GM12878 (cell line): ENCODE data around the gene EFHD1. TPM values are rescaled to one million over a fixed set of nuclear protein-coding genes. Genes with fewer than 3 reads are reported as not detected.

ENCODE experiments used
- ATAC-seq: fragments of 200-7000 bp; cut with Tn5 transposase; 3 replicates; pipeline ENCODE4 v1.9.1; 2020; ENCODE audit warnings: mild to moderate bottlenecking, moderate library complexity
- BruUV-seq: library from RNA; stranded (reverse); fragments of 400-500 nt; replicated peaks from 2 replicates; lab custom pipeline; 2021; lab: Mats Ljungman, UMichigan
- CTCF ChIA-PET: fragments of 300-600 bp; sonication (Branson Sonifier 250); formaldehyde crosslinking; extraction: SDS; loops from one replicate; lab custom pipeline; 2021; ENCODE audit warnings: inconsistent platforms; lab: Yijun Ruan, JAX
- POLR2A ChIA-PET: fragments of 350-600 bp; formaldehyde crosslinking; extraction: SDS; loops from one replicate; lab custom pipeline; 2021; ENCODE audit warnings: inconsistent platforms; lab: Charles Lee
- RAD21 ChIA-PET: fragments of 300-600 bp; sonication (Branson Sonifier 250); formaldehyde crosslinking; loops from one replicate; lab custom pipeline; 2023; ENCODE audit warnings: antibody characterized with exemption; ENCODE audit not compliant: unreplicated experiment; lab: Charles Lee
- SMC1A ChIA-PET: fragments of 300-600 bp; sonication (Branson Sonifier 250); formaldehyde crosslinking; loops from one replicate; lab custom pipeline; 2023; ENCODE audit not compliant: unreplicated experiment, uncharacterized antibody; lab: Charles Lee
- DNase-seq: peaks from one replicate; pipeline ENCODE4 v3.0.0-alpha.2; 2011; ENCODE audit warnings: low read depth, low spot score
- FAIRE-seq: peaks from 3 replicates; lab custom pipeline; 2011; peaks lifted over from hg19 to GRCh38; lab: Jason Lieb, UNC
- H2AFZ ChIP-seq: 2 replicates; pipeline ENCODE4 v1.6.0; 2011; ENCODE audit warnings: low read depth, low read length, control low read depth; ENCODE audit not compliant: control insufficient read depth
- H3K27ac ChIP-seq: 2 replicates; pipeline ENCODE4 v1.5.1; 2011; ENCODE audit warnings: control low read depth; ENCODE audit not compliant: control insufficient read depth, insufficient read depth
- H3K27me3 ChIP-seq, 2 experiments: replicated peaks in 1 of 2; 2 replicates each; pipeline versions ENCODE4 v1.6.0 to v1.6.1; 2011; ENCODE audit warnings: low read length in 1 of 2; ENCODE audit not compliant: control insufficient read depth in 2 of 2, insufficient read depth in 2 of 2
- H3K36me3 ChIP-seq, 2 experiments: 2 replicates each; pipeline ENCODE4 v1.5.1; 2011; ENCODE audit warnings: low read length in 1 of 2; ENCODE audit not compliant: control insufficient read depth in 2 of 2, insufficient read depth in 2 of 2
- H3K4me1 ChIP-seq: 2 replicates; pipeline ENCODE4 v1.6.1; 2011; ENCODE audit warnings: mild to moderate bottlenecking, low read length, moderate library complexity, mixed read lengths; ENCODE audit not compliant: control insufficient read depth, insufficient read depth
- H3K4me2 ChIP-seq: 2 replicates; pipeline ENCODE4 v1.6.0; 2011; ENCODE audit warnings: control low read depth; ENCODE audit not compliant: control insufficient read depth, insufficient read depth
- H3K4me3 ChIP-seq: fragments of 200-600 bp; sonication (generic); 2 replicates; pipeline ENCODE4 v1.5.1; 2016
- H3K79me2 ChIP-seq: 2 replicates; pipeline ENCODE4 v1.6.0; 2011; ENCODE audit warnings: low read length; ENCODE audit not compliant: control insufficient read depth, insufficient read depth
- H3K9ac ChIP-seq: 2 replicates; pipeline ENCODE4 v1.8.0; 2011; ENCODE audit warnings: low read length, control low read depth, mixed read lengths; ENCODE audit not compliant: control insufficient read depth, insufficient read depth
- H3K9me3 ChIP-seq: replicated peaks from 3 replicates; pipeline ENCODE4 v1.5.1; 2011; ENCODE audit warnings: mild to moderate bottlenecking, low read length; ENCODE audit not compliant: control insufficient read depth, insufficient read depth
- H4K20me1 ChIP-seq: 2 replicates; pipeline ENCODE4 v1.6.0; 2011; ENCODE audit not compliant: control insufficient read depth, insufficient read depth
- BACH1 ChIP-seq: fragments of 450-650 bp; IDR thresholded peaks from 2 replicates; pipeline ENCODE4 v1.6.1; 2017; ENCODE audit warnings: mild to moderate bottlenecking, borderline replicate concordance
- CHD1 ChIP-seq: IDR thresholded peaks from 2 replicates; pipeline ENCODE4 v1.6.1; 2012; ENCODE audit warnings: low read depth, low read length, improper control_type of control experiment
- FOXK2 ChIP-seq: fragments of 450-650 bp; IDR thresholded peaks from 2 replicates; pipeline ENCODE4 v1.6.1; 2017; ENCODE audit warnings: mild to moderate bottlenecking, moderate library complexity
- JUNB ChIP-seq: IDR thresholded peaks from 2 replicates; pipeline ENCODE4 v1.6.1; 2016; ENCODE audit warnings: antibody characterized with exemption, mild to moderate bottlenecking
- PBX3 ChIP-seq: IDR thresholded peaks from 2 replicates; pipeline ENCODE4 v1.6.1; 2011; ENCODE audit warnings: mild to moderate bottlenecking, low read depth, low read length, moderate library complexity; ENCODE audit not compliant: insufficient replicate concordance
- PKNOX1 ChIP-seq: fragments of 450-650 bp; IDR thresholded peaks from 2 replicates; pipeline ENCODE4 v1.6.1; 2016; ENCODE audit warnings: mild to moderate bottlenecking
- PML ChIP-seq: IDR thresholded peaks from 2 replicates; pipeline ENCODE4 v1.6.1; 2012; ENCODE audit warnings: low read length, inconsistent platforms
- POU2F2 ChIP-seq: IDR thresholded peaks from 3 replicates; pipeline ENCODE4 v1.6.1; 2011; ENCODE audit warnings: low read depth, mild to moderate bottlenecking, low read length, borderline replicate concordance
- SIN3A ChIP-seq: IDR thresholded peaks from 2 replicates; pipeline ENCODE4 v1.6.1; 2012; ENCODE audit warnings: low read depth, low read length, improper control_type of control experiment
- SMAD1 ChIP-seq: fragments of 450-650 bp; IDR thresholded peaks from 2 replicates; pipeline ENCODE4 v1.6.1; 2018; ENCODE audit warnings: mild to moderate bottlenecking, low read depth; ENCODE audit not compliant: partially characterized antibody
- USF1 ChIP-seq: IDR thresholded peaks from 2 replicates; pipeline ENCODE4 v1.6.1; 2011; ENCODE audit warnings: borderline replicate concordance, low read depth, mild to moderate bottlenecking, moderate library complexity, mixed read lengths, low read length; ENCODE audit not compliant: insufficient read depth; ENCODE audit errors: extremely low read length
- ZNF622 ChIP-seq: fragments of 450-650 bp; IDR thresholded peaks from 2 replicates; pipeline ENCODE4 v1.6.1; 2017; ENCODE audit warnings: mild to moderate bottlenecking, inconsistent platforms
- WGBS: methylation state at CpG from one replicate; pipeline ENCODE4 v1.1.6; 2016; ENCODE audit warnings: low lambda C conversion rate; ENCODE audit not compliant: insufficient replicate concordance, insufficient coverage; ENCODE audit errors: missing lambda C conversion rate; 5-methylcytosine and 5-hydroxymethylcytosine counted together
- in situ Hi-C: fragments of 300-500 bp; cut with MboI; formaldehyde crosslinking; loops from 9 replicates; pipeline ENCODE4 v1.14.3; 2018; ENCODE audit warnings: mixed read lengths
- intact Hi-C: fragments of 100-400 bp; cut with micrococcal nuclease; formaldehyde crosslinking; loops from one replicate; pipeline ENCODE4 v1.14.2; 2022; ENCODE audit not compliant: unreplicated experiment
- polyA plus RNA-seq, 11 experiments: library from polyadenylated mRNA; depleted of rRNA in 4 of 11; unstranded in 6 of 11; stranded (reverse) in 5 of 11; fragments of >200 nt; fragmentation: Nextera tagmentation in 4 of 11; fragmentation: Illumina TruSeq in 1 of 11; extraction: Ambion mirVana in 4 of 11; extraction: Trizol in 1 of 11; gene quantifications; 1 replicate in 1 of 11; 2 replicates in 10 of 11; pipeline versions ENCODE4 v1.2.1 to v1.2.3, GENCODE V29; 2011 to 2016; ENCODE audit warnings: inconsistent platforms in 2 of 11, missing spikeins in 2 of 11, low read depth in 1 of 11
- total RNA-seq, 4 experiments: library from RNA; depleted of rRNA in 3 of 4; stranded (reverse); fragments of >200 nt in 3 of 4; fragmentation: Illumina TruSeq in 1 of 4; extraction: Trizol in 1 of 4; gene quantifications; 2 replicates each; pipeline versions ENCODE4 v1.2.1 to v1.2.3, GENCODE V29; 2013 to 2021

Gene EFHD1
- total and polyA plus RNA-seq, 10 of the 15 experiments (the other 5 are each of a cell fraction or from before 2014, with no cell fraction given) = 0.07 TPM; not detected in 9

GRCh38 chr2:232721261-232721660 lies 87.9 kb downstream of the EFHD1 start:
- FAIRE-seq = no peak
- intact Hi-C loops = no loop called here
- SMC1A ChIA-PET = no interaction called here
- H3K36me3 ChIP-seq = peaks cover 4 to 20% of the 10 kb centered on the region in 2 experiments
- no peak for DNase-seq
- no peaks in the 10 kb centered on the region for H4K20me1 ChIP-seq
- H3K9ac ChIP-seq = no peak overlapping the region
- H2AFZ ChIP-seq = no peak overlapping the region
- POLR2A ChIA-PET = no interaction called here
- peaks cover 25% of the 10 kb centered on the region for H3K79me2 ChIP-seq
- TF ChIP-seq BACH1 (no peak), PML (no peak), PKNOX1 (no peak), SMAD1 (no peak), POU2F2 (no peak), SIN3A (no peak), JUNB (no peak), ZNF622 (no peak), FOXK2 (no peak), CHD1 (no peak), PBX3 (no peak), USF1 (no peak)
- RAD21 ChIA-PET = no interaction called here
- in situ Hi-C loops = no loop called here
- no peak overlapping the region for H3K4me2 ChIP-seq
- no peaks in the 10 kb centered on the region for H3K27me3 ChIP-seq
- no peak overlapping the region for H3K4me3 ChIP-seq
- ATAC-seq = no peak
- CTCF ChIA-PET = no interaction called here
- H3K27ac ChIP-seq = no peak overlapping the region
- 79% methylated on average over 2 of the region's 2 CpGs for WGBS
- no TSS peak for BruUV-seq
- H3K9me3 ChIP-seq = peaks cover 3% of the 10 kb centered on the region; the same call in 2 of the 3 replicates
- H3K4me1 ChIP-seq = no peaks in the 10 kb centered on the region; the same call in 1 of the 2 replicates
